EH (cell line): ENCODE data around the gene PRDM16.

Experiments used
- DNase-seq: peaks from one replicate; pipeline ENCODE4 v3.0.0-alpha.2; 2015; ENCODE audit warnings: low read depth

PRDM16 gene

DNA sequence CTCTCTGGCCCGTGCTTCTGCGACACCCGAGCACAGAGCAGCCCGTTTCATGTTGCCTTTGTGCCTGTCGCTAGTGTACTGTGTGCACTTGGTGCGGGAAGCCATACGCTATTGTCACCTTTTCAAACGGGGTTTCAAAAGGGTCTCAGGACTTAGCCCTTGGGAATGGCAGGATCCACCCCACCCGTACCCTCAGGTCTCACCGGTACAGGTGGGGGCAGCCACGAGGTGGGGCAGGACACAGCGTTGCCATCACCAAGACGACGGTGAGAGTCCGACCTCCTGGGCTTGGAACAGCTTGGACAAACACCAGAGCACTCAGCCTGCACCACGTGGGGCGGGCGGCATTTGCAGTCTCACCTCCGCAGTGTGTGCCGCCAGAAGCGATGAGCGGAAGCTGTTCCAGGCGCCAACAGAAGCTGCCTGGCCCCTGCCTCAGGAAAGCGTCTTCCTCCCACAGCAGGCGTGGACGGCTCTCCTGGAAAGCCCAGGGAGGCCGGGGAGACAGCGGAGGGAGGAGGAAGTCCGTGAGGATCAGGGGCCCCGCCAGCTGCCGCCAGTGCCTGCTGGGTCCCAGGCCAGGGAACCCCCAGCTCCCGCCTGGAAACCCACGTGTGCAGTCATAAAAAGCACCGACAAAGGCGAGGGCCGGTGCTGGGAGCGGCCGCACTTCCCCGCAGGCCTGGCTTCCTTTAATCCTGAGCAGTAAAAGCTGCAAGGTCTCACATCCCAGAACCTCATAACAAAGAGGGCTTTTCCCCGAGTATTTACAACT is 254.2 kb downstream of the PRDM16 start:
- no peak for DNase-seq

DNA sequence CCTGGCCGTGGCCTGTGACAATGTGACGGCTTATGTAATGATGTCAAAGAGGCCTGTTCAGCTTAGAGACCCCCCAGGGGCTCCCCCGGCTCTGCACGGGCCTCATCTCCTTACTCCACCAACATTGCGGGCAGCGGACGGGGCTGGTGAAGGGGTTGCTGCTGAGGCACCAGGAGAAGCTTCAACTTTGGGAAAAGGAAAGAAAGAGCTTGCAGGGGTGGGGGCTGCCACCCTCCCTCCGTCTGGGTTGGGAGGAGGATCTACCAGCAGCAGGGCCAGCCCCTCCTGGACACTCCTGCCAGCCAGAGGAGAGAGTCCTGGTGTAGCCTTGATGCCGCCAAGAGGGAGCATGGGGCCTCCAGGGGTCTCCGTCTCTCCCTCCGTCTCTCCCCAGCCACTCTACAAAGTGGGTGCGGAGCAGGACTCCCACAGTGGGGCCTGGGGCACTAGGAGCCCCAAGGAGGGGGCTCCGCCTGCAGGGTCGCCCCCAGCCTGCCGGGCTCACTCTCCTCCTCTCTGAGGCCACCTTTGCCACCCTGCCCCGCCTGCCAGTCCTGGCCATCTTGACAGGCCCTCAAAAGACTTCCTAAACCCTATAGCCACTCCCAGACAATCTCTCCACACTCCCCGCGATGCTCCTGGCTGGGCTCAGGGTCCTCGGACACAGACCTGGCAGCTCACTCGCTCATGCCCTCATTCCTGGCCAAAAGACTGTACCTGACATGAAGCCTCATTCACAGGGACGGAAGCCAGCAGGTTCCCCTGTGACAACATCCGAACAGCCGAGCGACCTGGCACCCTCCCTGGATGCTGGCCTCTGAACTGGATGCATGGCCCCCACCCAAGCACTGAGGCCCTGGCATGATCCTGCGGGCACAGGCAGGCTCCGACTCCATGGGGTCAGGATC is 255.0 kb downstream of the PRDM16 start:
- DNase-seq, result no peak

DNA sequence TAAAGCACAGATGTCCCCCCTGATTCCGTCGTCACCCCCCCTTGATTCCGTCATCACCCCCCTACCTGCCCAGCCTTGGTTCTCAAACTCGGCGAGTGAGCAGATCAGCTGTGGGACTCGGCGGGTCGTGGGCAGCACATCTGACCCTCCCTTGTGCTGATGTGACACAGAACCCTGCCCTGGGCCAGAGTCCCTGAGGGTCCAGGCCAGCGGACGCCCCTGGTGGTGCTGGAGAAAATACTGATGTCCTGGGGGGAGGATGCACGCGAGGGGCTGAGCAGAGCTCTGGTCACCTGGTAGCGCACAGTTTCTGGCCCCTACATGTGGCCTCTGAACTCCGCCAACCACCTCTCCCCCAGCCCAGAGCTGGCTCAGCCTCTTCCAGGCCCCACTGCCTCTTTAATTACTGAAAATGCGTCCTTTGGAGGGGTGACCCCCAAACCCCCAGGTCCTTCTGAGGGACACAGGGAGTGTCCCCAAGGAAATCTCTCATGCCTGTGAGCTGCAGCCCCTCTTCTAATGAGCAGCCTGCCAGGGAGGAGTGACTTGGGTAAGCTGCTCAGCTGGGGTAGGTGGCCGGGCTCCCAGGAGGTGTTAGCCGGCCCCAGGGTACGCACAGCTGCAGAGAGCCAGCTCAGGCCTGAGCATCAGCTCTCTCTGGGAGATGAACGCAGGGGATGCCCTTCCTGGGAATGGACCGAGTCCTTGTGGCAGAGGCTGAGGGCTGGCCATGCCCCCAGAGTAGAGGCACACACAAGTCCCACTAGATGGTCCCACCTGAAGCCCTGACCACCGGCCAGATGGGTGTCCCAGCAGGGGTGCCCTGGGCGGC is 255.9 kb downstream of the PRDM16 start:
- no peak for DNase-seq

DNA sequence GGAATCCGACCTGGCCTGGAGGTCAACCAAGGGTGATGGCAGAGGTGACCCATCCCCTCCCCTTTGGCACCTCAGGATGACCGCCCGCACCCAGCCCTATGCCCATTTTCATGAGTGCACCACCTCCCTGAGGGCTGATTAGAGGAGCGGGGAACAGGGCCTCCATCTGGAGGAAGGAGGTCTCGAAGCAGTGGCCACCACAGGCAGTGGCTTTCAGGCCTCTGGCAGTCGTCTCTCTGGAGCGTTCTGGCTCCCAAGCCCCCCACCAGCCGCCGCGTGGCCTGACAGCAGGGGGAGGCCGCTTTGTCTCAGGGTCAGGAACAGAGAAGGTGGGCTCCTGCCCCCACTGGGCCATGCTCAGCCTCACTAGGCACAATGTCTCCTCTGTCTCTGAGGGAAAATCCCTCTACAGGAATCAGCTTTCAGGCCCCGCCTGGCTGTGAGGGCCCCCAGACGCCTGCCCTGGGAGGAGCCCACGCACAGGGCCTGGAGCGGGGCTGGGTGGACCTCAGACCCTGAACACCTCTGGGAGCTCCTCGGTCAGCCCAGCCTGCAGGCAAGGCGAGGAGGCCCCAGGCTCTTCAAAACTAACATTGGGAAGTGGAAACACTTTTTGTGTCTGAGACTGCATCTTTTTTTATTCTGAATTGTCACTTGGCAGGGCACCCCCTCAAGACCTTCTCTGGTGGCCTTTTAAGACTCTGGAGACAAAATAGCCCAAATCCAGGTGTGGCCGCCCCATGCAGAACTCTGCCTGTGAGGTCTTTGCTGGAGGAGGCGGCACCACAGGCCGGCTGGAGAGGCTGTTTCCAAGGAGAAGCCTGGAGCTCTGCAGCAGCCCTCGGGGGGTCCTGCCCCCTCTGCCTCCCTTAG is 257.7 kb downstream of the PRDM16 start:
- DNase-seq, result no peak

DNA sequence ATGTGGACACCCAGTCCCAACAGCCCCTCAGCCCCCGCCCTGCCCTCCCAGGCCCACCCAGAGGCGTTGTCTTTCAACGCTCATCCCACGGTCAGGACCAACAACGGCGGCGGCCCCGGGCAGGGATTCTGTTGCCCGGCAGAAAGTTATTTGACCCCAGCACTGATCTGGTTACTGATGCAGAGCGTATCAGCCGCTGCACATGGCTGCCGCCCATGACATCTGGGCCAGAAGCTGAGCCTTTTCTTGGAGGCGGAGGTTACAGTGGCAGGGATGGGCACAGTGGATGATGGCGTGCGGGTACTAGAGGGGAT is 258.3 kb downstream of the PRDM16 start:
- DNase-seq, result no peak

DNA sequence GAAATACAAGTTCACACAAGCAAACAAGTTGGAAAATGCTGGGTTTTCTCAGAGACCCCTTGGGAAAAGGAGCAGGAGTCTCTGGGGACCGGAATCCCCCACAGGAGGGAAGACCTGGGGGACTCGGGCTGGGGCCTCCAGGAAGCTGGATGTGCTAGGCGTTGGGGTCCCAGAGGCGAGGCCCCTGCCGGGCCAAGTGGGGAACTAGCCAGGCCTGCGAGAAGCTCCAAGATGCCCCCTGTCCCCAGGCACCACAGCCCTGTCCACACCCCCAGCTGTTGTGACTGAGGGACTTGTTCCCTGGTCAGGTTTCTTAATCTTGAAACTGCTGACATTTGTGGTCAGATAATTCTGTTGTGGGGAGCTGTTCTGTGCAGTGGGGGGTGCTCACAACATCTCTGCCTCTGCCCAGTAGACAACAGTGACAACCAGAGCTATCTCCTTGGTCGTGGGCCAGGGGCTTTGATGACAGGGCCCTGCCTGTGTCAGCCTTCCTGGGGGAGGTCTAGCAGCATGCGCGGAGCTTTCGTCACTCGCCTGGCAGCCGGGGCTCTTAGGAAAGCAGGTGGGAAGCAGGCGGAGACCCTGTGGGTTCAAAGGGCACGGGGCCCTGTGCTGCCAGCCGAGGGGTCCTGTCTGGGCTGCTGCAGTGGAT is 259.1 kb downstream of the PRDM16 start:
- no peak for DNase-seq

DNA sequence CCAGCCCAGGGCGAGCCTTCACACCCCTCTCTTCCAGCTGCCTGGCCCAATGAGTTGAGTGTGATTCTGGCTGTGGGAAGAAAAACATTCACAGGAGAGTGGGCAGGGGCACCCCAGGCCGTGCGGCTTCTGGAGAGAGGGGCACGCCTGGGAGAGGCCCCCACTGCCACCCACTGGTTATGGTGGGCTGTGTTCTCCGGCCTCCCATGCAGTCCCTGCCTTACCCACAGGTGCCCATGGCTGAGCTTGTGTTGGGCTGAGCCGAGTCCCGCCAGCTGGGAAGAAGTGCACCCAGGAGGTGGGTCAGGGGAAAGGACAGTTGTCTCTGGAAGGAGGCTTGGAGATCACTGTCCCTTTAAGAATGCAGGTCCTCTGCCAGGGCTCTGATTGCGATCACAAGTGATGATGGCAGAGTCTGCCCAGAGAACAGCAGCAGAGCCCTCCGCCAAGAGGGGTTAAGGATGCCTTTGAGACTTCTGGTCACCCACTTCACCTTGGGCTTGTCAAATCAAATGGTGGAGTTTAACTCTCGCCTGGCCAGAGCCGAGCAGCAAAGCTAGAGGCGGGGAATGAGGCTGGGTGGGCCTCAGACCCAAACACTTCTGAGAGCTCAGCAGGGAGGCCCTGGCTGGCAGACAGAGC is 260.8 kb downstream of the PRDM16 start:
- no peak for DNase-seq

DNA sequence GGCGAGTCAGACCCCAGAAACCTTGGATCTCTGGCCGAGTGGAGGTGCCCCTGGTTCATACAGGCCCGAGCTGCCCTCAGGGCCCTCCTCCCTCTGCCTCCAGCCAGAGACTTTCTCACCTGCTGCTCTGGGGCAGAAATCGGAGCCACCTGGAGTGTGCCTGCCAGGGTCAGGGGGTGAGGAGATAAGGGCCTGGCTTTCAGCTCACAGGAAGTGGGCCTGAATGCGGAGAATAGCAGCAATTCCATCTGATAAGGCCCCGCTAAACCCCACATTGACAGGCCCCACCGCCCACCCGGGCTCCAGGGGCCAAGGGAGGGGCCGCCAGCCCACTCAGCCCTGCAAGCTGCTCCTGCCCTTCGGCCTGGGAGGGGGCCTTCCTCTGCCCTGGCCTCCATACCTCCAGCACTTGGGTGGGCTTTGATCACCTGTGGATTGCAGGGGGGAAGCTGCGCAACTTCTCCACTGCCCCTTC is 261.8 kb downstream of the PRDM16 start:
- DNase-seq, result no peak

DNA sequence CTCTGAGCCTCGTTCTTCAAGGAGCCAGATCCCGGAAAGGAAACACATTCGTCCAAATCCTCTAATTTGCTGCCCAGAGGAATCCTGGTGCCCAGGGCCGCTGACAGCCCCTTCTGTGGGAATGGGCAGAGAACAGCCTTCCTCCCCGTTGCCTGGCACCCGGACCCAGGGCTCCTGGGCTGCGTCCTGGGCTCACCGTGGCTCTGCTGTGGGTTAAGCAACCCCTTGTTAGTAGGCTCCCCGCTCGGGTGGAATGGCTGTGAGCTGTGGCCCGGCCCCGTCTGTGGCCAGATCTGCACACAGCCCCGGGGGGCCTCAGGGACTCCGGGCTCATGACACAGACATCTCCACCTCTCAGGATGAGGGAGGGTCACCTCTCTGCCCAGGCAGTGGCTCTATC is 262.6 kb downstream of the PRDM16 start:
- DNase-seq, result no peak

DNA sequence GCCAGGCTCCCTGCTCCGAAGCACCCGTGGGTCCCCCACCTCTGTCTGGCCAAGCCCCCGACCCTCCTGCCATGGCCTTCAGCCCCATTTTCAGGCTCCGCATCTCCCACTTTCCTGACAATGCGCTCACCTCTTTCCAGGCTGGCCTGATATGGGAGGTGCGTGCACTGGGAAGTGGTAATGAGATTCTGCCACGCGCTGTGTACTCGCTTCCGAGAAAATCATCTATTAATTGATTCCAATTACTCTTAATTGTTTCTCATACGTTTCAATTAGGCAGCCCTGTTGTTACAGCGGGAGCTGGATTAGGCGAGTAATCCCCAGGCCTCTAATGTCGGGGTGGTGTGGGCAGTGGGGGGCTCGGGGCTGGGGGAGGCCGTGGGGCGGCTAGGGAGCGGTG is 263.0 kb downstream of the PRDM16 start:
- DNase-seq, result no peak

DNA sequence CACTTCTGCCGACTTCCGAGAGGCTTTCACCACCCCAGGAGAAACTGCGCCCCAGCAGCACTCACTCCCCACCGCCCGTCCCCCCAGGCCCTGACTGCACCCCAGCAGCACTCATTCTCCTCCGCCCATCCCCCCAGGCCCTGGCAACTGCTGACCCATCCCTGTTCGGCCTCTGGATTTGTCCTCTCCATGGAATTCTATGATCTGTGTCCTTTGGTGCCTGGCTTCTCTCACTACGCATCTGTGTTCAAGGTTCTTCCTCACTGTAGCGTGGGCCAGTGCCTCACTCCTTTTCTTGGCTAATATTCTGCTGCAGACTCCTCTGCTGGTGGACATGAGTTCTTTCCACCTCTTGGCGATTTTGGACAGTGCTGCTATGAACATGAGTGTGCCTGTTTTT is 263.7 kb downstream of the PRDM16 start:
- no peak for DNase-seq

DNA sequence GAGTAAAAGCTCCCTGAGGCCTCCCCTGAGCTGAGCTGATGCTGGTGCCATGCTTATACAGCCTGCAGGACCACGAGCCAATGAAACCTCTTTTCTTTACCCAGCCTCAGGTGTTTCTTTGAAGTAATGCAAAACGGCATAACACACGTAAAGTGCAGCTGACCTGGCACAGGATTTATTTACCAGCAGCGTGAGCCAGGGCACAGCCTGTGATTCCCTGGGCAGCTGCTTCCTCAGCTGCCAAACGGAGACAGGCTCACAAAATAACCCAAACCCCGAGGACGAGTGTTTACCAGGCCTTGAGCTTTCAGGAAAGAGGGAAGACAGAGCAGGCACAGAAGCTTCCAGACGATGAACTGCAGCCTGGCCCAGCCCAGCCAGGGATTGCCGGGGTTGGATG is 264.9 kb downstream of the PRDM16 start:
- DNase-seq, result no peak

DNA sequence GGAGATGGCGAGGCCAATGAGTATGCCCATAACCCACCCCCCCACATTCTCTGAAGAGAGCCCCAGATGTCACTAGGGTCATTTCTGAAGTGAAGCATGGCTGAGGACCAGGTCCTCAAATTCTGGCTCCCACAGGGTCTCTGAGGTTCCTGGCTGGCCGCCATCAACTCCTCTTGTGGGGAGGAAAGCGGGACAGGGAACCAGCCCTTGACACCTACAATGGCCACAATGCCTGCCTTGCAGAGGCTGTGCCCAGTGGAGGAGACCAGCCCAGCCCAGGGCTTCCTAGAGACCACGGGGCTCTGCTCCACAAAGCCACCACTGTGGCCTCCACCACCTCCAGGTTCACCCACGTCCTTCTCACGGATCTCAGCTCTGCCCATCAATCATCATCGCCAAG is 265.4 kb downstream of the PRDM16 start:
- no peak for DNase-seq

DNA sequence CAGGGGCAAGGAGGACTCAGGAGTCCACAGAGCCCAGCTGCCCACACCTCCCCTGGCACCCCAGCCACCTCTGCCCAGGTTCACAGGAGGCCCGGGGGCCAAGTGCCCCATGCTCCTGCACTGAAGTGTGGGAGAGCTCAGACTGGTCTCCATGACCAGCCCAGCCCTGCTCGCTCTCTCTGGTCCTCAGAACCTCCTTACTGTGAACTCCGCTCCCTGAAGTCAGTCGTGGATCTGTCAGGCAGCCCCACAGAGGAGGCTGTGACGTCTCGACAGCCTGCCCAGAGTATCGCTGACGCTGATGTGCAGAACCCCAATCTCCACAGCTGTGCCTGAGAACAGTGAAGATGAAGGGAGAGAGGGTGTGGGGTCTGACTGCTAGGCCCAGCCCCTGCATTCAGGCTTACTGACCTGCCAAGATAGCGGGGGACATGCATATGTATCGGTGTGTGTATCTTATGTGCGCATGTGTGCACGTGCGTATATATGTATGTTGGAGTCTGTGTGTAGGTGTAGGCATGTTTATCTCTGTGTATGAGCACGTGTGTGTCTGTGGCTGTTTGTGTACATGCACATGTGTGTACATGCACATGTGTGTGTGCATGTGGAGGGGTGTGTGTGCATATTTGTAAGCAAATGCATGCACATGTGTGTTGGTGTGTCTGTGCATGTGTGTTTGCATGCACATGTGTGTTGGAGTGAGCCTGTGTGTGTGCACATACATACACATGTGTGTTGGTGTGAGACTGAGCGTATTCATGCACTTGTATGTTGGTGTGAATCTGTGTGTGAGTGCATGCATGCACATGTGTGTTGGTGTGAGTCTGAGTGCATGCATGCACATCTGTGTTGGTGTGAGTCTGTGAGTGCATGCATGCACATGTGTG is 267.0 kb downstream of the PRDM16 start:
- DNase-seq, result no peak

DNA sequence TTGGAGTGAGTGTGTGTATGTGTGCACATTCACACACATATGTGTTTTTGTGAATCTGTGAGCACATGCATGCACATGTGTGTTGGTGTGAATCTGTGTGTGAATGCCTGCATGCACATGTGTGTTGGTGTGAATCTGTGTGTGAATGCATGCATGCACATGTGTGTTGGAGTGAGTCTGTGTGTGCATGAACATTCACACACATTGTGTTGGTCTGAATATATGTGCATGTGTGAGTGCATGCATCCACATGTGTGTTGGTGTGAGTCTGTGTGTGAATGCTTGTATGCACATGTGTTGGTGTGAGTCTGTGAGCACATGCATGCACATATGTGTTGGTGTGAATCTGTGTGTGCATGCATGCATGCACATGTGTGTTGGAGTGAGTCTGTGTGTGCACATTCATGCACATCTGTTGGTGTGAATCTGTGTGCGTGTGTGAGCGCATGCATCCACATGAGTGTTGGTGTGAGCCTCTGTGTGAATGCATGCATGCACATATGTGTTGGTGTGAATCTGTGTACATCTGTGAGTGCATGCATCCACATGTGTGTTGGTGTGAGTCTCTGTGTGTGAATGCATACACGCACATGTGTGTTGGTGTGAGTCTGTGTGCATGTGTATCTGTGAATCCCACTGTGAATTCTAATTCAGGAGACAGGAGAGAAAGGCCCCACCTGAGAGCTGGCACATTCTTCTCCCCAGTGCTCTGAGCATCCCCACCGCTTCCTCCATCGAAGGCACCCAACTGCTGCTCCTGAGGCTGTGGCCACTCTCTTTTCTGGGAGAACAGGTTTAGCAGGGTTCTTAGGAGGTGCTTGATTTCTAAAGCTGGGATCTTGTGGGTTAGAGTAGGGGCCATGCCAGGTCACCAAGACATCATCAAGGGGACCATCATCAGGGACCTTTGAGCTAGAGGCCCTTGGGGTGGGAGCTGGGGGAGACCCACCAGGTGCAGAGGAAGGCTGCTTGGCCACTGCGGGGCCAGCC is 267.9 kb downstream of the PRDM16 start:
- no peak for DNase-seq

DNA sequence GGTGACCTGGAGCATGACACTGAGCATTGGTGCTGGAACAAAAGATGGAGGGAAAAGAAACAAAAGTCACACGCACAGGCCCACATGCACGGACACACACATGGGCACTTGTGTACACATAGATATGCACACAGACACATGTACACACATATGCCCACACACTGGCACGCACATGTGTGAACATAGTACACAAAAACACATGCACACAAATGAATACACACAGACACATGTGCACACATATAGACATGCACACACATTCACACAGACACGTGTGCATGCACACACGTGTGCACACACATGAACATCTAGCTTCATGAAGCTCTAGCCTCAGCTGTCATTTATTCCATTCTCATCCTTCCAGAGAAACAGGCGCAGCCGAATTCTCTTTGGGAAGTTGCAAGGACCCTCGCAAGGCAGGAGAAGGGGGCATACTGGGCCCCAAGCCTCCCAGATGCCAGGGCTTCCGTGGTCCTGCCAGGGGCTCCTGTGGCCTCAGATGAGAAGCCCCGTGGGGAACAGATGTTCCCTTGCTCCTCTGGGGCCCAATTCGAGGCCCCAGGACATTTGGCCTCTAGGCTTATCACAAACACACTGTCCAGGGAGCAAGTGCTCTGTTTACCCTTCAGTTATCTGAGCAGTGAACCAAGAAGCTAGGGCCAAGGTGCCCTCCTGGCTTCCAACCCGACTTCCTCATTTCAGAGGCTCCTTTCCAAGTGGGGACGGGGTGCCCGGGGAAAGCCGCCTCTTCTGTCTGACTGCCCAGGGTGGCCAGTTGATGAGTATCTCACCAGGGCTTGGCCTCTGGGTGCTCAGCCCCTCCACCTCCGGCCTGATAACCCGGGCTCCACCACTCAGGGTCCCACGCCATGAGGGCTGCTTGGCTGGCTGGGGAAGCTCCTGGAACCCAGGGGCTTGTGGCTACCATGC is 269.1 kb downstream of the PRDM16 start:
- DNase-seq, result no peak

DNA sequence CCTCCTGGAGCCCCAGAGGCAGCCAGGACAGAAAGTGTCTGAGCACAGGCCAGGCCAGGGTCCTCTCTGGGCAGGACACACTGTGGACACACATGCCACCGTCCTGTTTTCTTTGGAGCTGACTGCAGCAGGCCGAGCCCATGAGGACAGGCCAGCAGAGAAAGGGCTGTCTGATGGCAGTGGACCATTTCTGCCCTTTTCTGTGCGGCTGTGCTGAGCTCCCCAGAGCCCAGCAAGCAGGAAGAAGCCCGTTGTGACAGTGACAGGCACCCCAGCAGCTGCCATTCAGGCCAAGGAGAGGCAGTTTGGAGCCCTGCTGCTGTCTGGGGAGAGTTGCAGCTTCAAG is 269.7 kb downstream of the PRDM16 start:
- no peak for DNase-seq
